GM18909 (cell line): Measurements from ENCODE around the gene PHLDA2.
"Not testable (repeated sequence)": the region's sequence is repeated elsewhere in the genome, so short reads cannot be mapped to it uniquely, and the experiment has no call there.

Experiments used
- ATAC-seq: cut with Tn5 transposase; IDR thresholded peaks from one replicate; pipeline ENCODE4 v1.9.1; 2021; ENCODE audit warnings: mild to moderate bottlenecking; ENCODE audit not compliant: unreplicated experiment, poor library complexity

Gene PHLDA2

GRCh38 chr11:2916892-2917645 lies 12.2 kb downstream of the PHLDA2 start:
- no peak for ATAC-seq

GRCh38 chr11:2916114-2916891 lies 12.9 kb downstream of the PHLDA2 start:
- no peak for ATAC-seq

GRCh38 chr11:2915473-2915872 lies 13.7 kb downstream of the PHLDA2 start:
- no peak for ATAC-seq

- ATAC-seq, result no peak
Observed at GRCh38 chr11:2914455-2915195, 14.6 kb downstream of the PHLDA2 start.

GRCh38 chr11:2913776-2914175 lies 15.4 kb downstream of the PHLDA2 start:
- no peak for ATAC-seq

GRCh38 chr11:2913019-2913431 lies 16.2 kb downstream of the PHLDA2 start:
- ATAC-seq, result no peak

- no peak for ATAC-seq
Observed at GRCh38 chr11:2912498-2912897, 16.7 kb downstream of the PHLDA2 start.

GRCh38 chr11:2911785-2912391 lies 17.3 kb downstream of the PHLDA2 start:
- no peak for ATAC-seq

- ATAC-seq, result no peak
Observed at GRCh38 chr11:2911088-2911784, 18.0 kb downstream of the PHLDA2 start.

- ATAC-seq, result no peak
Observed at GRCh38 chr11:2910401-2910955, 18.7 kb downstream of the PHLDA2 start.

- ATAC-seq, result no peak
Observed at GRCh38 chr11:2909133-2909902, 19.9 kb downstream of the PHLDA2 start.

GRCh38 chr11:2908130-2908529 lies 21.1 kb downstream of the PHLDA2 start:
- no peak for ATAC-seq

- not testable (repeated sequence) for ATAC-seq
Observed at GRCh38 chr11:2905299-2905698, 23.9 kb downstream of the PHLDA2 start.

GRCh38 chr11:2904153-2905052 lies 24.8 kb downstream of the PHLDA2 start:
- ATAC-seq, result no peak

GRCh38 chr11:2903672-2904011 lies 25.6 kb downstream of the PHLDA2 start:
- ATAC-seq, result no peak

- ATAC-seq, result no peak
Observed at GRCh38 chr11:2902784-2903671, 26.2 kb downstream of the PHLDA2 start.
